ENCODE measurements around the gene ERCC3. TPM values are rescaled to one million over a fixed set of nuclear protein-coding genes. Genes with fewer than 3 reads are reported as not detected.
A peak's percentile ranks its signal among the peaks of the same experiment; 100 is the strongest.

The ERCC3 gene
- total RNA-seq, 1 experiment from 2014 or later, result 60.8 TPM

DNA sequence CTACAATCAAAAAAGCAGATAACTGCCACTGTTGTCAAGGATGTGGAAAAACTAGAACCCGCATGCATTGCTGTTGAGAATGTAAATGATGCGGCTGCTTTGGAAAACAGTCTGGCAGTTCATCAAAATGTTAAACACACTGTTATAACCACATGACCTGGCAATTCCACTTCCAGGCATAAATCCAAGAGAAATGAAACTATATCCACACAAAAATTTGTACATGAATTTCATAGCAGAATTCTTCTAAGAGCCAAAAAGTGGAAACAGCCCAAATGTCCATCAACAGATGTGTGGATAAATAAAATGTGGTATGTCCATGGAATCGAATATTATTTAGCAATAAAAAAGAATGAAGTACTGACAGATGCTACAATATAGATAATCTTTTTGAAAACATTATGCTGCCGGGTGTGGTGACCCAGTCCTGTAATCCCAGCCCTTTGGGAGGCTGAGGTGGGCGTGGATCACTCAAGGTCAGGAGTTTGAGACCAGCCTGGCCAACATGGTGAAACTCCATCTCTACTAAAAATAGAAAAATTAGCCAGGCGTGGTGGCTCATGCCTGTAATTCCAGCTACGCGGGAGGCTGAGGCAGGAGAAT is 32.0 kb downstream of the ERCC3 start:
- no peak overlapping the region for H3K9ac ChIP-seq (ENCODE audit: extremely low read depth, insufficient read length, low read length)
- H4K5ac ChIP-seq (ENCODE audit: insufficient read length, low read depth, low read length), result no peak overlapping the region
- no peaks in the 10 kb centered on the region for H3K9me3 ChIP-seq (ENCODE audit: control insufficient read depth, low read depth, low read length)
- Mint-ChIP-seq H3K36me3 (ENCODE audit: insufficient read depth in 1 of 3, low read depth in 3 of 3) (peaks cover 40 to 93% (median 70%) of the 10 kb centered on the region in 3 experiments), H3K4me3 (no peak overlapping the region), H3K4me1 (no peaks in the 10 kb centered on the region), H3K27me3 (ENCODE audit: low read depth) (no peaks in the 10 kb centered on the region; the same call in 1 of the 2 replicates), H3K9me3 (peaks cover 8 to 11% of the 10 kb centered on the region in 2 experiments; a peak in 4 of 5 replicates), H3K27ac (peak overlapping the region in 2 of 3 experiments; percentile 44 to 52; a peak in 2 of 7 replicates)
- no peak overlapping the region for H4K91ac ChIP-seq (ENCODE audit: insufficient read length, low read depth, low read length)
- H4K20me1 ChIP-seq (ENCODE audit: control insufficient read depth, insufficient read depth, insufficient read length), result no peaks in the 10 kb centered on the region
- H3K23ac ChIP-seq (ENCODE audit: insufficient read length, low read depth, low read length), result no peak overlapping the region
- H3K27me3 ChIP-seq (ENCODE audit: insufficient read depth, low read length), result no peaks in the 10 kb centered on the region
- TF ChIP-seq, protein P1, sequence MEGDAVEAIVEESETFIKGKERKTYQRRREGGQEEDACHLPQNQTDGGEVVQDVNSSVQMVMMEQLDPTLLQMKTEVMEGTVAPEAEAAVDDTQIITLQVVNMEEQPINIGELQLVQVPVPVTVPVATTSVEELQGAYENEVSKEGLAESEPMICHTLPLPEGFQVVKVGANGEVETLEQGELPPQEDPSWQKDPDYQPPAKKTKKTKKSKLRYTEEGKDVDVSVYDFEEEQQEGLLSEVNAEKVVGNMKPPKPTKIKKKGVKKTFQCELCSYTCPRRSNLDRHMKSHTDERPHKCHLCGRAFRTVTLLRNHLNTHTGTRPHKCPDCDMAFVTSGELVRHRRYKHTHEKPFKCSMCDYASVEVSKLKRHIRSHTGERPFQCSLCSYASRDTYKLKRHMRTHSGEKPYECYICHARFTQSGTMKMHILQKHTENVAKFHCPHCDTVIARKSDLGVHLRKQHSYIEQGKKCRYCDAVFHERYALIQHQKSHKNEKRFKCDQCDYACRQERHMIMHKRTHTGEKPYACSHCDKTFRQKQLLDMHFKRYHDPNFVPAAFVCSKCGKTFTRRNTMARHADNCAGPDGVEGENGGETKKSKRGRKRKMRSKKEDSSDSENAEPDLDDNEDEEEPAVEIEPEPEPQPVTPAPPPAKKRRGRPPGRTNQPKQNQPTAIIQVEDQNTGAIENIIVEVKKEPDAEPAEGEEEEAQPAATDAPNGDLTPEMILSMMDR (conservative IDR thresholded peaks at IDR 0.05), result no peak
- H2BK12ac ChIP-seq (ENCODE audit: insufficient read length, low read depth, low read length), result no peak overlapping the region
- H3K4me1 ChIP-seq (ENCODE audit: insufficient read depth, low read length), result no peaks in the 10 kb centered on the region
- H3K79me1 ChIP-seq (ENCODE audit: insufficient read depth, low read depth, low read length, poor library complexity, severe bottlenecking), result no peaks in the 10 kb centered on the region
- no peak overlapping the region for H3K4me2 ChIP-seq (ENCODE audit: insufficient read depth, insufficient read length, low read length)
- H3T11ph ChIP-seq (ENCODE audit: low read length), result no peak overlapping the region
- H2BK5ac ChIP-seq (ENCODE audit: insufficient read length, low read length), result no peak overlapping the region
- H3K79me2 ChIP-seq (ENCODE audit: insufficient read depth, low read length), result no peaks in the 10 kb centered on the region
- H2AK5ac ChIP-seq (ENCODE audit: insufficient read length, low read length), result no peak overlapping the region
- no peak overlapping the region for H3K27ac ChIP-seq (ENCODE audit: insufficient read length, low read depth, low read length)
- no peak overlapping the region for H2BK15ac ChIP-seq (ENCODE audit: low read depth, low read length)
- no peaks in the 10 kb centered on the region for H3K23me2 ChIP-seq (ENCODE audit: insufficient read length, low read depth, low read length, poor library complexity, severe bottlenecking)
- no peak overlapping the region for H2BK120ac ChIP-seq (ENCODE audit: low read depth, low read length, poor library complexity, severe bottlenecking)
- H4K8ac ChIP-seq (replicated peaks; ENCODE audit: insufficient read length, low read depth, low read length), result no peak overlapping the region
- no peak overlapping the region for H3K4ac ChIP-seq (ENCODE audit: low read depth, low read length)
- no peak for DNase-seq
- no peak overlapping the region for H3K56ac ChIP-seq (ENCODE audit: insufficient read length, low read depth, low read length)
- H3K18ac ChIP-seq (ENCODE audit: insufficient read length, low read depth, low read length), result no peak overlapping the region
- no peak overlapping the region for H2BK20ac ChIP-seq (ENCODE audit: low read depth, low read length, poor library complexity, severe bottlenecking)
- H2AFZ ChIP-seq (ENCODE audit: low read length), result no peak overlapping the region
- H3K14ac ChIP-seq (ENCODE audit: insufficient read depth, low read length), result no peak overlapping the region
- no CpG with 5 or more reads among the region's 8 CpGs for WGBS (ENCODE audit: extremely low coverage, insufficient read length, low lambda C conversion rate)
